ENCODE data around the gene NEAT1. TPM values are rescaled to one million over a fixed set of nuclear protein-coding genes. Genes with fewer than 3 reads are reported as not detected.
"Not testable (repeated sequence)": the region's sequence is repeated elsewhere in the genome, so short reads cannot be mapped to it uniquely, and the experiment has no call there.

NEAT1 gene
- polyA plus RNA-seq, 1 donor from 2014 or later: 1.2 TPM

GRCh38 chr11:65452806-65453490, 30.4 kb downstream of the NEAT1 start:
- Mint-ChIP-seq H3K4me1 (peaks cover 21 to 23% (median 22%) of the 10 kb centered on the region in 3 donors), H3K9me3 (no peaks in the 10 kb centered on the region), H3K36me3 (no peaks in the 10 kb centered on the region), H3K4me3 (peak overlapping the region in 3 of 4 donors; percentile 60 to 97 (median 77)), H3K27me3 (no peaks in the 10 kb centered on the region), H3K27ac (peak overlapping the region in 1 of 3 donors; percentile 31)

- no peaks in the 10 kb centered on the region for H3K9me3 Mint-ChIP-seq
- no peaks in the 10 kb centered on the region for H3K36me3 Mint-ChIP-seq
- peaks cover 24 to 29% (median 25%) of the 10 kb centered on the region in 3 donors for H3K4me1 Mint-ChIP-seq
- H3K27me3 Mint-ChIP-seq: no peaks in the 10 kb centered on the region
- peak overlapping the region; percentile 91 to 97 (median 96) for H3K4me3 Mint-ChIP-seq
- peak overlapping the region in 2 of 3 donors; percentile 90 to 94 for H3K27ac Mint-ChIP-seq
Measured at GRCh38 chr11:65454311-65454695, 31.7 kb downstream of the NEAT1 start.

- H3K27ac Mint-ChIP-seq: peak overlapping the region; percentile 90 to 94 (median 91)
- H3K4me1 Mint-ChIP-seq: peaks cover 26 to 31% (median 28%) of the 10 kb centered on the region in 3 donors
- peak overlapping the region; percentile 91 to 97 (median 96) for H3K4me3 Mint-ChIP-seq
- H3K9me3 Mint-ChIP-seq: no peaks in the 10 kb centered on the region
- H3K27me3 Mint-ChIP-seq: no peaks in the 10 kb centered on the region
- no peaks in the 10 kb centered on the region for H3K36me3 Mint-ChIP-seq
Measured at GRCh38 chr11:65454696-65455456, 32.3 kb downstream of the NEAT1 start.

GRCh38 chr11:65456418-65456817, 33.8 kb downstream of the NEAT1 start:
- no peaks in the 10 kb centered on the region for H3K27me3 Mint-ChIP-seq
- peak overlapping the region; percentile 70 to 97 (median 94) for H3K4me3 Mint-ChIP-seq
- H3K36me3 Mint-ChIP-seq: no peaks in the 10 kb centered on the region
- peak overlapping the region; percentile 31 to 94 (median 81) for H3K27ac Mint-ChIP-seq
- H3K9me3 Mint-ChIP-seq: no peaks in the 10 kb centered on the region
- peaks cover 26 to 31% (median 28%) of the 10 kb centered on the region in 3 donors for H3K4me1 Mint-ChIP-seq

- H3K4me3 Mint-ChIP-seq: no peak overlapping the region
- H3K36me3 Mint-ChIP-seq: no peaks in the 10 kb centered on the region
- no peaks in the 10 kb centered on the region for H3K27me3 Mint-ChIP-seq
- no peaks in the 10 kb centered on the region for H3K9me3 Mint-ChIP-seq
- H3K27ac Mint-ChIP-seq: no peak overlapping the region
- peaks cover 25 to 30% (median 26%) of the 10 kb centered on the region in 3 donors for H3K4me1 Mint-ChIP-seq
Measured at GRCh38 chr11:65459552-65459951, 37.0 kb downstream of the NEAT1 start.

- not testable (repeated sequence) for H3K4me3 Mint-ChIP-seq, H3K27ac Mint-ChIP-seq, H3K27me3 Mint-ChIP-seq, H3K36me3 Mint-ChIP-seq, H3K9me3 Mint-ChIP-seq
- H3K4me1 Mint-ChIP-seq: peaks cover 5 to 10% (median 10%) of the 10 kb centered on the region in 3 donors
Measured at GRCh38 chr11:65465471-65465870, 42.9 kb downstream of the NEAT1 start.

- H3K4me1 Mint-ChIP-seq: peaks cover 15 to 18% (median 15%) of the 10 kb centered on the region in 3 donors
- not testable (repeated sequence) for H3K9me3 Mint-ChIP-seq, H3K4me3 Mint-ChIP-seq, H3K36me3 Mint-ChIP-seq, H3K27ac Mint-ChIP-seq, H3K27me3 Mint-ChIP-seq
Measured at GRCh38 chr11:65467306-65467705, 44.7 kb downstream of the NEAT1 start.

GRCh38 chr11:65468874-65469333, 46.3 kb downstream of the NEAT1 start:
- H3K27me3 Mint-ChIP-seq: no peaks in the 10 kb centered on the region
- no peaks in the 10 kb centered on the region for H3K9me3 Mint-ChIP-seq
- peak overlapping the region in 1 of 3 donors; percentile 53 for H3K27ac Mint-ChIP-seq
- H3K4me1 Mint-ChIP-seq: peaks cover 15 to 18% (median 15%) of the 10 kb centered on the region in 3 donors
- no peak overlapping the region for H3K4me3 Mint-ChIP-seq
- no peaks in the 10 kb centered on the region for H3K36me3 Mint-ChIP-seq

- Mint-ChIP-seq H3K4me1 (peaks cover 15 to 20% (median 15%) of the 10 kb centered on the region in 3 donors), H3K9me3 (no peaks in the 10 kb centered on the region), H3K4me3 (peak overlapping the region in 1 of 4 donors; percentile 21), H3K27me3 (no peaks in the 10 kb centered on the region), H3K36me3 (no peaks in the 10 kb centered on the region), H3K27ac (peak overlapping the region; percentile 54 to 96 (median 93))
Measured at GRCh38 chr11:65470433-65471049, 47.9 kb downstream of the NEAT1 start.

- H3K9me3 Mint-ChIP-seq: no peaks in the 10 kb centered on the region
- peaks cover 17 to 19% (median 18%) of the 10 kb centered on the region in 3 donors for H3K4me1 Mint-ChIP-seq
- peak overlapping the region in 2 of 4 donors; percentile 55 to 89 for H3K4me3 Mint-ChIP-seq
- peak overlapping the region; percentile 76 to 95 (median 82) for H3K27ac Mint-ChIP-seq
- no peaks in the 10 kb centered on the region for H3K27me3 Mint-ChIP-seq
- no peaks in the 10 kb centered on the region for H3K36me3 Mint-ChIP-seq
Measured at GRCh38 chr11:65471447-65471891, 48.9 kb downstream of the NEAT1 start.

- Mint-ChIP-seq H3K27ac (peak overlapping the region; percentile 76 to 95 (median 82)), H3K4me1 (peaks cover 20 to 24% (median 23%) of the 10 kb centered on the region in 3 donors), H3K4me3 (peak overlapping the region in 2 of 4 donors; percentile 54 to 58)
- H3K36me3 Mint-ChIP-seq, H3K27me3 Mint-ChIP-seq, H3K9me3 Mint-ChIP-seq: not testable (repeated sequence)
Measured at GRCh38 chr11:65472588-65473277, 50.1 kb downstream of the NEAT1 start.

GRCh38 chr11:65473278-65473860, 50.8 kb downstream of the NEAT1 start:
- no peaks in the 10 kb centered on the region for H3K36me3 Mint-ChIP-seq

GRCh38 chr11:65474864-65475263, 52.3 kb downstream of the NEAT1 start:
- Mint-ChIP-seq H3K4me1 (peaks cover 16 to 18% (median 17%) of the 10 kb centered on the region in 3 donors), H3K27ac (peak overlapping the region in 2 of 3 donors; percentile 59 to 83), H3K9me3 (no peaks in the 10 kb centered on the region), H3K36me3 (no peaks in the 10 kb centered on the region), H3K27me3 (no peaks in the 10 kb centered on the region), H3K4me3 (peak overlapping the region in 3 of 4 donors; percentile 17 to 86 (median 23))

More at GRCh38 chr11:65473278-65473860, 50.8 kb downstream of the NEAT1 start:
- Mint-ChIP-seq H3K27ac (peak overlapping the region in 2 of 3 donors; percentile 46 to 82), H3K9me3 (no peaks in the 10 kb centered on the region), H3K27me3 (no peaks in the 10 kb centered on the region), H3K4me3 (no peak overlapping the region), H3K4me1 (peaks cover 19 to 23% (median 22%) of the 10 kb centered on the region in 3 donors)

GRCh38 chr11:65476632-65477148, 54.1 kb downstream of the NEAT1 start:
- H3K36me3 Mint-ChIP-seq: no peaks in the 10 kb centered on the region
- H3K4me3 Mint-ChIP-seq: peak overlapping the region; percentile 83 to 99 (median 98)
- H3K4me1 Mint-ChIP-seq: peaks cover 13 to 17% (median 14%) of the 10 kb centered on the region in 3 donors
- no peaks in the 10 kb centered on the region for H3K9me3 Mint-ChIP-seq
- no peaks in the 10 kb centered on the region for H3K27me3 Mint-ChIP-seq
- H3K27ac Mint-ChIP-seq: peak overlapping the region; percentile 85 to 96 (median 95)
